SK-N-MC (cell line): ENCODE data around the gene PBX3.

Source experiments
- DNase-seq: peaks from one replicate; pipeline ENCODE4 v3.0.0-alpha.2; 2011; ENCODE audit warnings: low read depth, low spot score
- H3K27ac ChIP-seq: fragments of 200-600 bp; sonication (generic); 2 replicates; pipeline ENCODE4 v1.5.1; 2016; ENCODE audit warnings: mixed run types
- H3K36me3 ChIP-seq: fragments of 200-600 bp; sonication (generic); 2 replicates; pipeline ENCODE4 v1.6.1; 2017; ENCODE audit warnings: antibody characterized with exemption, low read length, mixed read lengths; ENCODE audit not compliant: insufficient read depth
- H3K4me3 ChIP-seq: fragments of 200-600 bp; sonication (generic); 2 replicates; pipeline ENCODE4 v1.5.1; 2016
- H3K9ac ChIP-seq: fragments of 200-600 bp; sonication (generic); 2 replicates; pipeline ENCODE4 v1.8.0; 2017; ENCODE audit warnings: mixed run types, mixed read lengths; ENCODE audit not compliant: insufficient read length
- H3K9me3 ChIP-seq: fragments of 200-600 bp; sonication (generic); 2 replicates; pipeline ENCODE4 v1.6.1; 2017; ENCODE audit warnings: low read depth, mild to moderate bottlenecking, antibody characterized with exemption, low read length, moderate library complexity, mixed read lengths
- EZH2 ChIP-seq: fragments of 200-600 bp; sonication (generic); IDR thresholded peaks from one replicate; pipeline ENCODE4 v1.6.1; 2017; ENCODE audit warnings: antibody characterized with exemption
- FOXP2 ChIP-seq: optimal IDR thresholded peaks from 2 replicates; pipeline ENCODE3; 2011; ENCODE audit warnings: mild to moderate bottlenecking, moderate library complexity; ENCODE audit not compliant: insufficient read depth; ENCODE audit errors: extremely low read length, control extremely low read depth
- POLR2AphosphoS5 ChIP-seq: IDR thresholded peaks from 2 replicates; pipeline ENCODE4 v1.6.1; 2012; ENCODE audit warnings: mild to moderate bottlenecking, low read depth, low read length, borderline replicate concordance

Gene PBX3

DNA sequence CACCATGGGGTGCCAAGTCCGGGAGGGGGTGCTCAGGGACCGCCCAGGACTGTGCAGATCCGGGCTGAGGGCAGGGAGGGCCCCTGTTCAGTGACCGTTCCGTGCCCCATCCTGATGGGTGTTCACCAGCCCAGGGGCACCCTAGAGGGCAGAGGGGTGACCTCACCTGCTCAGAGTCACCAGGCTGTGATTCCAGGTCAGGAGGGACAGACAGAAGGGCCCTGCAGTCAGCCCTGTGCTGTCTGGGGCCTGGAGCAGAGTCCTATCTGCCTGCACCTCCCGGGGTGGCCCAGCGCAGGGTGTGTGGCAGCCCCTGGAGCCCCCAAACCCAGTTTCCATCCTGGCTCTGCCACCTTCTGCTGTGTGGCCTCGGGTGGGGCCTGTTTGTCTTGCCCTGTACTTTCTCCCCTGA, 241.9 kb downstream of the PBX3 start:
- H3K9ac ChIP-seq = no peak overlapping the region
- H3K9me3 ChIP-seq = no peaks in the 10 kb centered on the region
- no peak for DNase-seq
- H3K4me3 ChIP-seq = no peak overlapping the region
- H3K27ac ChIP-seq = no peak overlapping the region
- H3K36me3 ChIP-seq = no peaks in the 10 kb centered on the region
- TF ChIP-seq EZH2 (no peak), POLR2AphosphoS5 (no peak), FOXP2 (no peak)

DNA sequence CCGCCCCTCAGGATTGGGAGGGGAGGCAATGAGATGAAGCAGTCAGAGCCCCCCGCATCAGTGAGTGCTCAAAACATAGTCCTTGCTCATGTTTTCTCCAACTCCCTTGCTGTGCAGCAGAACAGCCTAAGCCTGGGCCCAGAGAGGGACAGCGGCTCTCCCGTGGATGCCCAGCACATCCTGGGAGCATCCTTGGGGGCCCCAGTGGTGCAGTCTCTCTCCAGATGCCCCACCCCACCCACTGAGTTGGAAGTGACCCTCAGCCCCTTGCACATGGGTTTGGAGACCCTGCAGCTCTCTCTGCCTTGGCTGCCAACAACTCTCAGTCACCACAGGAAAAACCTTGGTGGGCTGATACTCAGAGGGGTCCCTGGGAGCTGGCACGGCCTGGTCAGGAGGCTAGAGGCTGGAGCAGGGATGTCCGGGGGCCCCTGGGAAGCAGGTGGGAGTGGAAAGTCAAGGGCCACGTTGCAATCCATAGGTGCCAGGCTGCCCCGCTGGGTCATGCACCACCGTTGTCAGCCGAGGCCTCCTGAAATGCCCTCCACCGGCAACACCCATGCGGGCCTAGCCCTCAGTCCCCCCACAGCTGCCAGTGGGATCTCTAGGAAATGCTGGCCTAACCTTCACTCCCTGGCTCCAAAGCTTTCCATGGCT, 242.5 kb downstream of the PBX3 start:
- Histone ChIP-seq H3K4me3 (no peak overlapping the region), H3K36me3 (no peaks in the 10 kb centered on the region), H3K9ac (no peak overlapping the region), H3K27ac (no peak overlapping the region), H3K9me3 (no peaks in the 10 kb centered on the region)
- TF ChIP-seq EZH2 (no peak), POLR2AphosphoS5 (no peak), FOXP2 (no peak)
- no peak for DNase-seq

DNA sequence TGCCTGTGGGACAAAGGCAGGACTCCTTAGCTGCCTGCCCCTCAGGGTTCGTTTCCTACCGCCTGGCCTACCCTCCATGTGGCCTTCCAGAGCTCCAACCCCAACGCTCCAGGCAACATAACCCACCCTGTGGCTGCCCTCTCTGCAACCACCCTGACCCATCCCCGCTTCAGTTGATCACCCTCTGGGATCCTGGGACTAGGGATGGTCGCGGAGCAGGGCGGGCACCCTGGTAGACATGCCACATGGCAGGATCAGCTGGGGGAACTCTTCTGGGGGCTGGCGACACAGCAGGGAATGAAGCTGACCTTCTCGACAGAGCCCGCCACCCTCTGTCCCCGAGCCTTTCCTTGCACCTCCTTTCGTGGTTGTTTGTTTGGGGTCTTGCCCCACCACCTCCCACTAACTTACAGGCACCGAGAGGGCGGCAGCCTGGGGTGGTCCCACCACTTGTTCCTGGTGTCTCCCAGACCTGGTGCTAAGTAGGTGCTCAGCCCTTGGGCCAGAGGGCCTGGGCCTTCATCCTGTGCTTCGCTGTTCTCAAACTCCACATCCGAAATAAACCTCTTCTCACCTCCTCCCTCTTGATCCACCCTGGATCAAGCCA, 243.1 kb downstream of the PBX3 start:
- DNase-seq = no peak
- TF ChIP-seq EZH2 (no peak), FOXP2 (no peak), POLR2AphosphoS5 (no peak)
- Histone ChIP-seq H3K9me3 (no peaks in the 10 kb centered on the region), H3K9ac (no peak overlapping the region), H3K4me3 (no peak overlapping the region), H3K27ac (no peak overlapping the region), H3K36me3 (no peaks in the 10 kb centered on the region)

GRCh38 chr9:125990793-125991220, 243.6 kb downstream of the PBX3 start:
- H3K4me3 ChIP-seq = no peak overlapping the region
- TF ChIP-seq EZH2 (no peak), POLR2AphosphoS5 (no peak), FOXP2 (no peak)
- no peaks in the 10 kb centered on the region for H3K9me3 ChIP-seq
- H3K36me3 ChIP-seq = no peaks in the 10 kb centered on the region
- H3K27ac ChIP-seq = no peak overlapping the region
- DNase-seq = no peak
- no peak overlapping the region for H3K9ac ChIP-seq

- Histone ChIP-seq H3K27ac (no peak overlapping the region), H3K4me3 (no peak overlapping the region), H3K36me3 (no peaks in the 10 kb centered on the region), H3K9me3 (no peaks in the 10 kb centered on the region), H3K9ac (no peak overlapping the region)
- no peak for DNase-seq
- TF ChIP-seq EZH2 = no peak
- no peak for TF ChIP-seq FOXP2
- TF ChIP-seq POLR2AphosphoS5 = no peak
Observed at GRCh38 chr9:125991886-125992529, 244.8 kb downstream of the PBX3 start.

DNA sequence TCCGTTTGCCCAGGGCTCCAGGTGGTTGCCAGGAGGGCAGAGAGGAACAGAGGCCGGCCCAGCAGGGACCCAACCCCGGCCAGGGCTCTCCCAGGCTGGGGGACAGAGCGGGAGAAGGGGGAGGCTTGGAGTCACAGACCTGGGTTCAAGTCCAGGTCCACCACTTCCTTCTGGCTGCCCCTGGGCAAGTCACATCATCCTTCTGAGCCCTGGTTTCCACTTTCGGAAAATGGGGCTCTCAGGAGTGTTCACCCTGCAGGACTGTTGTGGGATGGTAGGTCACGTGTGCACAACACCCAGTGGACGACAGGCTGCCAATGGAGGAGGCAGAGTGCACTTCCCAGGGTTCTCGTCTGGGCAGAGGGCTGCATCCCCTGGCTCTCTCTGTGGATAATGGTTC, 245.4 kb downstream of the PBX3 start:
- Histone ChIP-seq H3K9me3 (no peaks in the 10 kb centered on the region), H3K9ac (no peak overlapping the region), H3K36me3 (no peaks in the 10 kb centered on the region), H3K27ac (no peak overlapping the region), H3K4me3 (no peak overlapping the region)
- TF ChIP-seq EZH2 = no peak
- TF ChIP-seq FOXP2 = no peak
- TF ChIP-seq POLR2AphosphoS5 = no peak
- DNase-seq = no peak

DNA sequence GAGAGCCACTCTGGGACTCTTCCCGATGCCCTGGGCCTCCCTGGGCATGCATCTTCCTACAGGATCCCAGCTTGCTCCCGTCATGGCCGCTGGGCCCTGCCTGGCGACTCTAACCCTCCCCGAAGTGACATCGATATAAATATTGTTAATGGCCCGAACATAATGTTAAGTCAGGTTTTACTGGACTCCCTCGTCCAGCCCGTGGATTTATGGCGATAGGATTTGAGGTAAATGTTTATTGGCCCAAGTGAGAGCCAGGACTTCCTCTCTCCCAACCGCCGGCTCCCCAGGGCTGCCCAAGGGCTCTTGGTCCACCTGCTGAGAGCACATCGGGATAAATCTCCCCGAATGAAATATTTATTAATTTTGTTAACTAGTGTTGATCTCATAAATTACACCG, 246.3 kb downstream of the PBX3 start:
- no peaks in the 10 kb centered on the region for H3K36me3 ChIP-seq
- H3K4me3 ChIP-seq = no peak overlapping the region
- no peak for DNase-seq
- TF ChIP-seq FOXP2 (no peak), EZH2 (no peak), POLR2AphosphoS5 (no peak)
- H3K9ac ChIP-seq = no peak overlapping the region
- H3K9me3 ChIP-seq = no peaks in the 10 kb centered on the region
- no peak overlapping the region for H3K27ac ChIP-seq

DNA sequence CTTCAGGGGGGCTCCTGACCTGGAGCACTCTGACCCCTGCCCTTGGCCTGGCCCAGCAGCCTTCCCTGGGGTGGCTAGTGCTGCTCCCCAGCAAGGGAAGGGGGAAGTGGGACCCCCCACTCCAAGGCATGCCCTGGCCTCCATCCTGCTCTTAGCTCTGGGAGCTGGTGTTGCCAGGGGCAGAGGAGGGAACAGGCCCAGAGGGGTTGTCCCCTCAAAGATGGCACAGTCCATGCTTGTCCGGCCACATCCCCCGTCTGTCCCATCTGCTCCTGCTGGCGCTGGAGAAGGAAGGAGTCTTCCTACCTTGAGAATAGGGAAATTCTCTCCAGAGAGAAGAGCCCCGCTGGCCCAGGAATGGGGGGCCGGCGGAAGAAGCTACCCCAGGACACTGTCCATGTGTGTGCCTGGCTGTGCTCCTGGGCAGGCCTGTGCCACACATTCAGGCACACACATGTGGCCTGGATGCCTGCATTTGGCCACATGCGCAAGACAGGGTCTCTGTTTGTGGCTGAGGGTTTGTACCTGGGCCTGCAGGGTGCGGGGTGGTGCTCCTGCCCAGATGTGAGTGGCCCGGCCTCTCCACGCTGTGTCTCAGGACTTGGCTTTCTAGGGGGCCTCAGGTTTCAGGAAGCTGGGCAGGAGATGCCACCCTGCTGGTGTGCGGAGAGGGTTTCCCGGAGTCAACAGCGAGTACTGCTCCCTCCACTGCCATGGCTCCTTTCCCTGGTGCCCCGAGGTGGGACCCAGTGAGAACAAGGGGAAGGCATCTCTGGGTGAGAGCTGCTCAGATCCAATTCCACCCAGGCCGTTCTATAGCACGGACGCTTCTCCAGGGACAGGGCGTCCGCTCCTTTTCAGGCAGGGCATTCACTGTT, 247.1 kb downstream of the PBX3 start:
- H3K36me3 ChIP-seq = no peaks in the 10 kb centered on the region
- H3K9me3 ChIP-seq = no peaks in the 10 kb centered on the region
- no peak overlapping the region for H3K27ac ChIP-seq
- H3K9ac ChIP-seq = no peak overlapping the region
- TF ChIP-seq FOXP2 (no peak), EZH2 (no peak), POLR2AphosphoS5 (no peak)
- H3K4me3 ChIP-seq = no peak overlapping the region
- no peak for DNase-seq
